GM12878 (cell line): ENCODE measurements around the gene TLCD3B. TPM values are rescaled to one million over a fixed set of nuclear protein-coding genes. Genes with fewer than 3 reads are reported as not detected.

ENCODE experiments used
- ATAC-seq: fragments of 200-7000 bp; cut with Tn5 transposase; 3 replicates; pipeline ENCODE4 v1.9.1; 2020; ENCODE audit warnings: mild to moderate bottlenecking, moderate library complexity
- BruUV-seq: library from RNA; stranded (reverse); fragments of 400-500 nt; replicated peaks from 2 replicates; lab custom pipeline; 2021; lab: Mats Ljungman, UMichigan
- CTCF ChIA-PET: fragments of 300-600 bp; sonication (Branson Sonifier 250); formaldehyde crosslinking; extraction: SDS; loops from one replicate; lab custom pipeline; 2021; ENCODE audit warnings: inconsistent platforms; lab: Yijun Ruan, JAX
- POLR2A ChIA-PET: fragments of 350-600 bp; formaldehyde crosslinking; extraction: SDS; loops from one replicate; lab custom pipeline; 2021; ENCODE audit warnings: inconsistent platforms; lab: Charles Lee
- RAD21 ChIA-PET: fragments of 300-600 bp; sonication (Branson Sonifier 250); formaldehyde crosslinking; loops from one replicate; lab custom pipeline; 2023; ENCODE audit warnings: antibody characterized with exemption; ENCODE audit not compliant: unreplicated experiment; lab: Charles Lee
- SMC1A ChIA-PET: fragments of 300-600 bp; sonication (Branson Sonifier 250); formaldehyde crosslinking; loops from one replicate; lab custom pipeline; 2023; ENCODE audit not compliant: unreplicated experiment, uncharacterized antibody; lab: Charles Lee
- DNase-seq: peaks from one replicate; pipeline ENCODE4 v3.0.0-alpha.2; 2011; ENCODE audit warnings: low read depth, low spot score
- FAIRE-seq: peaks from 3 replicates; lab custom pipeline; 2011; peaks lifted over from hg19 to GRCh38; lab: Jason Lieb, UNC
- H2AFZ ChIP-seq: 2 replicates; pipeline ENCODE4 v1.6.0; 2011; ENCODE audit warnings: low read depth, low read length, control low read depth; ENCODE audit not compliant: control insufficient read depth
- H3K27ac ChIP-seq: 2 replicates; pipeline ENCODE4 v1.5.1; 2011; ENCODE audit warnings: control low read depth; ENCODE audit not compliant: control insufficient read depth, insufficient read depth
- H3K27me3 ChIP-seq, 2 experiments: replicated peaks in 1 of 2; 2 replicates each; pipeline versions ENCODE4 v1.6.0 to v1.6.1; 2011; ENCODE audit warnings: low read length in 1 of 2; ENCODE audit not compliant: control insufficient read depth in 2 of 2, insufficient read depth in 2 of 2
- H3K36me3 ChIP-seq, 2 experiments: 2 replicates each; pipeline ENCODE4 v1.5.1; 2011; ENCODE audit warnings: low read length in 1 of 2; ENCODE audit not compliant: control insufficient read depth in 2 of 2, insufficient read depth in 2 of 2
- H3K4me1 ChIP-seq: 2 replicates; pipeline ENCODE4 v1.6.1; 2011; ENCODE audit warnings: mild to moderate bottlenecking, low read length, moderate library complexity, mixed read lengths; ENCODE audit not compliant: control insufficient read depth, insufficient read depth
- H3K4me2 ChIP-seq: 2 replicates; pipeline ENCODE4 v1.6.0; 2011; ENCODE audit warnings: control low read depth; ENCODE audit not compliant: control insufficient read depth, insufficient read depth
- H3K4me3 ChIP-seq: fragments of 200-600 bp; sonication (generic); 2 replicates; pipeline ENCODE4 v1.5.1; 2016
- H3K79me2 ChIP-seq: 2 replicates; pipeline ENCODE4 v1.6.0; 2011; ENCODE audit warnings: low read length; ENCODE audit not compliant: control insufficient read depth, insufficient read depth
- H3K9ac ChIP-seq: 2 replicates; pipeline ENCODE4 v1.8.0; 2011; ENCODE audit warnings: low read length, control low read depth, mixed read lengths; ENCODE audit not compliant: control insufficient read depth, insufficient read depth
- H3K9me3 ChIP-seq: replicated peaks from 3 replicates; pipeline ENCODE4 v1.5.1; 2011; ENCODE audit warnings: mild to moderate bottlenecking, low read length; ENCODE audit not compliant: control insufficient read depth, insufficient read depth
- H4K20me1 ChIP-seq: 2 replicates; pipeline ENCODE4 v1.6.0; 2011; ENCODE audit not compliant: control insufficient read depth, insufficient read depth
- BCL11A ChIP-seq: IDR thresholded peaks from 2 replicates; pipeline ENCODE4 v1.6.1; 2011; ENCODE audit warnings: low read depth, low read length
- CBX3 ChIP-seq: fragments of 200-600 bp; sonication (generic); IDR thresholded peaks from 2 replicates; pipeline ENCODE4 v1.6.1; 2016; ENCODE audit warnings: low read depth, borderline replicate concordance
- EGR1 ChIP-seq, 2 experiments: IDR thresholded peaks; 1 replicate in 1 of 2; 2 replicates in 1 of 2; pipeline ENCODE4 v1.6.1; 2011 to 2012; ENCODE audit warnings: low read depth in 2 of 2, low read length in 2 of 2, borderline replicate concordance in 1 of 2, mild to moderate bottlenecking in 1 of 2, moderate library complexity in 1 of 2
- LARP7 ChIP-seq: fragments of 450-650 bp; IDR thresholded peaks from 2 replicates; pipeline ENCODE4 v1.6.1; 2017; ENCODE audit warnings: mild to moderate bottlenecking
- NFXL1 ChIP-seq: fragments of 450-650 bp; IDR thresholded peaks from 2 replicates; pipeline ENCODE4 v1.6.1; 2017; ENCODE audit warnings: antibody characterized with exemption, mild to moderate bottlenecking, borderline replicate concordance
- PML ChIP-seq: IDR thresholded peaks from 2 replicates; pipeline ENCODE4 v1.6.1; 2012; ENCODE audit warnings: low read length, inconsistent platforms
- RAD21 ChIP-seq: IDR thresholded peaks from 2 replicates; pipeline ENCODE4 v1.6.1; 2011; ENCODE audit warnings: mild to moderate bottlenecking, low read depth, low read length, moderate library complexity; ENCODE audit not compliant: insufficient read depth
- RB1 ChIP-seq: fragments of 450-650 bp; formaldehyde crosslinking; IDR thresholded peaks from 2 replicates; pipeline ENCODE4 v1.6.1; 2017; ENCODE audit warnings: mild to moderate bottlenecking, borderline replicate concordance
- RBBP5 ChIP-seq: fragments of 200-600 bp; sonication (generic); conservative IDR thresholded peaks from 2 replicates; pipeline ENCODE4 v1.6.1; 2016
- REST ChIP-seq: IDR thresholded peaks from 2 replicates; pipeline ENCODE4 v1.6.1; 2012; ENCODE audit warnings: mild to moderate bottlenecking, low read depth, low read length
- SMC3 ChIP-seq: IDR thresholded peaks from 2 replicates; pipeline ENCODE4 v1.6.1; 2011; ENCODE audit warnings: low read length, improper control_type of control experiment, borderline replicate concordance
- SRF ChIP-seq, 2 experiments: IDR thresholded peaks; 2 replicates each; pipeline ENCODE4 v1.6.1; 2011; ENCODE audit warnings: low read depth in 2 of 2, low read length in 2 of 2, mild to moderate bottlenecking in 1 of 2, moderate library complexity in 1 of 2
- SUPT20H ChIP-seq: IDR thresholded peaks from 2 replicates; pipeline ENCODE4 v1.6.1; 2011; ENCODE audit warnings: low read depth, mild to moderate bottlenecking, low read length, moderate library complexity, borderline replicate concordance; ENCODE audit not compliant: control insufficient read depth
- ZBED1 ChIP-seq: IDR thresholded peaks from 2 replicates; pipeline ENCODE4 v1.6.1; 2016; ENCODE audit warnings: borderline replicate concordance
- ZBTB11 ChIP-seq: fragments of 450-650 bp; formaldehyde crosslinking; IDR thresholded peaks from 2 replicates; pipeline ENCODE4 v1.5.0; 2022; ENCODE audit warnings: mild to moderate bottlenecking, missing genetic modification characterization
- WGBS: methylation state at CpG from one replicate; pipeline ENCODE4 v1.1.6; 2016; ENCODE audit warnings: low lambda C conversion rate; ENCODE audit not compliant: insufficient replicate concordance, insufficient coverage; ENCODE audit errors: missing lambda C conversion rate; 5-methylcytosine and 5-hydroxymethylcytosine counted together
- in situ Hi-C: fragments of 300-500 bp; cut with MboI; formaldehyde crosslinking; loops from 9 replicates; pipeline ENCODE4 v1.14.3; 2018; ENCODE audit warnings: mixed read lengths
- intact Hi-C: fragments of 100-400 bp; cut with micrococcal nuclease; formaldehyde crosslinking; loops from one replicate; pipeline ENCODE4 v1.14.2; 2022; ENCODE audit not compliant: unreplicated experiment
- polyA plus RNA-seq, 11 experiments: library from polyadenylated mRNA; depleted of rRNA in 4 of 11; unstranded in 6 of 11; stranded (reverse) in 5 of 11; fragments of >200 nt; fragmentation: Nextera tagmentation in 4 of 11; fragmentation: Illumina TruSeq in 1 of 11; extraction: Ambion mirVana in 4 of 11; extraction: Trizol in 1 of 11; gene quantifications; 1 replicate in 1 of 11; 2 replicates in 10 of 11; pipeline versions ENCODE4 v1.2.1 to v1.2.3, GENCODE V29; 2011 to 2016; ENCODE audit warnings: inconsistent platforms in 2 of 11, missing spikeins in 2 of 11, low read depth in 1 of 11
- total RNA-seq, 4 experiments: library from RNA; depleted of rRNA in 3 of 4; stranded (reverse); fragments of >200 nt in 3 of 4; fragmentation: Illumina TruSeq in 1 of 4; extraction: Trizol in 1 of 4; gene quantifications; 2 replicates each; pipeline versions ENCODE4 v1.2.1 to v1.2.3, GENCODE V29; 2013 to 2021

Gene TLCD3B
- total and polyA plus RNA-seq, 10 of the 15 experiments (the other 5 are each of a cell fraction or from before 2014, with no cell fraction given): 0.05 to 0.51 (median 0.18) TPM; not detected in 4

- no peak for ATAC-seq
- Histone ChIP-seq H3K79me2 (no peaks in the 10 kb centered on the region), H3K4me1 (peaks cover 3% of the 10 kb centered on the region; the same call in 1 of the 2 replicates), H3K27me3 (no peaks in the 10 kb centered on the region), H2AFZ (no peak overlapping the region), H4K20me1 (no peaks in the 10 kb centered on the region), H3K36me3 (no peaks in the 10 kb centered on the region), H3K27ac (no peak overlapping the region), H3K4me3 (no peak overlapping the region), H3K9me3 (no peaks in the 10 kb centered on the region), H3K4me2 (no peak overlapping the region), H3K9ac (no peak overlapping the region)
- ChIA-PET RAD21 (interaction anchor here (1.3 to 2.0 kb wide), 4 partner anchors 11 to 37 kb away, joined by 8 to 12 read pairs (median 8); partner anchors contain the start of genes ALDOA and TBX6), POLR2A (interaction anchor here (0.6 to 2.1 kb wide), 4 partner anchors 9 to 94 kb away, joined by 5 to 9 read pairs (median 6); partner anchors contain the start of genes ALDOA and TBX6), CTCF (interaction anchor here (0.6 to 4.8 kb wide), 14 partner anchors 11 to 177 kb away, joined by 3 to 51 read pairs (median 4); partner anchors contain the start of genes ALDOA, CORO1A, KCTD13 and SEZ6L2), SMC1A (interaction anchor here (1.4 kb wide), 1 partner anchor 11 kb away, joined by 4 read pairs; the partner anchor contains the start of gene ALDOA)
- no peak for DNase-seq
- intact Hi-C loops (no loop called here), in situ Hi-C loops (no loop called here)
- WGBS: 56% methylated on average over 8 of the region's 8 CpGs
- FAIRE-seq: no peak
- BruUV-seq: no TSS peak
- no peak for TF ChIP-seq BCL11A
- TF ChIP-seq SUPT20H: no peak
- no peak for TF ChIP-seq EGR1 (IDR thresholded peaks at IDR 0.05; ENCODE audit: borderline replicate concordance in 1 of 2, low read depth in 2 of 2, low read length in 2 of 2)
- TF ChIP-seq REST: no peak
- TF ChIP-seq PML: no peak
- no peak for TF ChIP-seq RAD21
- no peak for TF ChIP-seq ZBED1
- no peak for TF ChIP-seq NFXL1
- no peak for TF ChIP-seq SMC3
- TF ChIP-seq CBX3: no peak
- TF ChIP-seq SRF (IDR thresholded peaks at IDR 0.05; ENCODE audit: low read depth in 2 of 2, low read length in 2 of 2): no peak
- TF ChIP-seq LARP7: no peak
- TF ChIP-seq ZBTB11: no peak
- no peak for TF ChIP-seq RBBP5
- no peak for TF ChIP-seq RB1
Measured at GRCh38 chr16:30054451-30054850, 23.4 kb upstream of the TLCD3B start.
